GM21526 (cell line): Measurements from ENCODE around the gene SPATA9.
"Not testable (repeated sequence)": the region's sequence is repeated elsewhere in the genome, so short reads cannot be mapped to it uniquely, and the experiment has no call there.

Experiments
- ATAC-seq: cut with Tn5 transposase; IDR thresholded peaks from one replicate; pipeline ENCODE4 v1.9.1; 2021; ENCODE audit warnings: moderate library complexity; ENCODE audit not compliant: unreplicated experiment, low FRiP score

The SPATA9 gene

DNA sequence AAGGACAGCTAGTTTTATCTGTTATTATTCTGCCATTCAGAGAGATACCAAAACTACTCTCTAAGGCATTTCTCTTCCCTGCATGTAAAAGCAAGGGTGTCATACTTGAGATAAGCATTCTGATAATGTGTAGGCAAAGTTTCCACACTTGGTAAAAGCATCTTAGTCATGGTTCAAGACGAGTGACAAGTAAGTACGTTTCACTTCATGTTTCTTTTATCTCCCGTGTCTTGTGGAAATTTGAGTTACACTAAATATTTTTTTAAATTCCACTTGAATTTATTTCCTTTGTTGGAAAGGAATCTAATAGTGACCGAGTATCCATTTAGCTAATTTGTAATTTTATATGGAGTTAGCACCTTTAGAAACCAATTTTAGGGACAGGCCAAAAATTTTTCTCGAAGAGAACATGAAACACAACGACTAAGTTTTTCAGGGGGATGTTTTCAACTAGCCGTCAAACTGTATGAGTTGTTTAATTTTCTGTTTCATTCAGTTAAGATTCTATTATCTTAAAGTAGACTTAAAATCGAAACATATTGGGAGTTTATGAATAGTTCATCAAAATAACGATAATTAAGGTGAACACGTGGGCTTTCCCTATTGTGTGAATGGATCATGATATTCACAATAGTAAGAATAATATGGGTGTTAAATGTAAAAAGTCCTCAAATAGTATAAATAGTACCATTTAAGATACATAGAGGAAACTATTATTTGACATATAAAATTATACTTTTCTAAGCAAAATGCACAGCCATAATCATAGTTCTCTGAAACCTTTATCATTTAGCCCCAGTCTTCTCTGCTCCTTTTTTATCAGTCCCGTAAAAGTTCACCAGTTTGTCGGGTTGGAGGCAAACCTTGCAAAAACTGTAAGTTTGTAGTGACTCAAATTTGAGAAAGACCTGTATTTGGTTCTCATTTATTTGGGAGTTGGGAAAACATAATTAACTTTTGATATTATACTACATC is 34.6 kb downstream of the SPATA9 start:
- ATAC-seq = no peak

DNA sequence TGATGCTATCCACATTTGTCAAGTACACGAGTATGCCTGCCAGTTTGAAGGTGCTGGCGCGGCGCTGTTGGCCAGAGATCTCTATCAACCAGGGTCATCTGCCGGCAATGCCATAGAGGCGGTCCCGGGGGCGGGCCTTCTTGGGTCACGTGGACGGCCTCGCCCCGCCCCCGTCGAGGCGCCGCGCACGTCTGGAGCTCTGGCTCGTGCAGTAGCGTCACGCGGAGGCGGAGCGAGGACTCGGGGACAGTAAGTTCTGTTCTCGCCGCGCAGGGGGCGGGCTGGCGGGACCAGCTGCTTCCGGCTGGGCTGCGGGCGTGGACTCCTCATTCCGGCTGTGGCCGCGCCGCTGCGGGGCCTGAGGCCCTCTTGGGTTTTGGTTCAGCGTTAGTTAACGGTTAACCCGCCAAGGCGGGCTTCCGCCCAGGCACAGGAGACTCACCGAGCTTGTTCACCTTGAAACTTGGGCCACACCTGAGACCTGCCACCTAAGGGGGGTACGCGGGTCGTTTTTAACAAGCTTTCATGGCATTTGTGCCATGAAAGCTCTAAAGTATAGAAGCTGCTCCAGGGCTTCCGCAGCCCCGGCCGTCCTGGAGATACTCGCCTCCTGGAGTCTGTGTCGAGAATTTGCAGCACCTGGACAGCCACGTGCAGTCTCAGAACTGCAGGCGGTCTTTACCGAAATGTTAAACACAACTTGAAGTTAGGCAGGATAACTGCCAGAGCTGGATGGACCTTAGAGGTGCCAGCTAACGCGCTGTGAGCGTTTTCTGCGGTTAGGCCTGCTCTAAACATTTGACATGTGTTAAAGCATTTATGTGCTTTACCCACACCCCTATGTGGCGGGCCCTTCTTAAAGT is 36.0 kb downstream of the SPATA9 start, which contains the start of gene RFESD:
Gene RFESD, plus strand, starts transcription at position 209 of the 863 bp plus-strand sequence. CDS start 5,495 bp downstream, outside the sequence.
- ATAC-seq = peak; percentile 95

DNA sequence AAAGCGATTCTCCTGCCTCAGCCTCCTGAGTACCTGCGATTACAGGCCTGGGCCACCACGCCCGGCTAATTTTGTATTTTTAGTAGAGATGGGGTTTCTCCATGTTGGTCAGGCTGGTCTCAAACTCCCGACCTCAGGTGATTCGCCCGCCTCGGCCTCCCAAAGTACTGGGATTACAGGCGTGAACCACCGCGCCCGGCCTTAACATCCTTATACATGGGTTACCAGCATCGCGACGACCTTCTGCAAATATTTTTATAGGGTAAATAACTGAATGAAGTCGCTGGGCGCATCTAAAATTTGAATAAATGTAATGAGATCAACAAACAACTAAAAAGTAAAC is 36.6 kb downstream of the SPATA9 start:
- not testable (repeated sequence) for ATAC-seq

DNA sequence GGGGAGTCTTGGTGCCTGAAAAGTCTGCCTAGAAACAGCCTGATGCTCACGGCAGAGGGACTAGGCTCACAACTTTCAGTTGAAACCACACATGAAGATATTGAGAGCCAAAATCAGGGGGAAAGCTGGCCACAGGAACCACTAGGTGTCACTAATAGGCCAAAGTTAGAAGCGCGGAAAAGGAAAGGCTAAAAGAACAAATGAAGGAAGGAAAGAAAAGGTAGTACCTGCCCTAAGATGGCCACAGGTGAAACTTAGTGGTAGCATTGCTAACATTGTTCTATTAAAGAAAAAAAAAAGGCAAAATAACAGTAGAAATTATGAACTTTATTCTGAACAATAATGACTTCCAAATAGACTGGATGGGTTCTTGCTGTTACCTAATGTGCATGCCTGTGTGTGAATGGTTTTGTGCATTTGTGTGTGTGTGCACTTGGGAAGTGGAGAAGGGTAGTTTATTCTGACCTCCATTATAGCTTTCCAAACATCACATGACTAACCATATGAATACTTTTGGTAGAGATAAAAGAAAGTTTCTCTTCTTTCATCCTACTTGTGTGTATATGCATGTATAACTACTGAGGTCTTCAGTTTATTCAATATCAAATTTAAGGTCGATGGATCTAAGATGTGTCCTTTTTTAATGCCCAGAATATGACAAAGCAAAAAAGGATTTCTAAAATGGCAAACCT is 38.3 kb downstream of the SPATA9 start:
- peak; percentile 37 for ATAC-seq

DNA sequence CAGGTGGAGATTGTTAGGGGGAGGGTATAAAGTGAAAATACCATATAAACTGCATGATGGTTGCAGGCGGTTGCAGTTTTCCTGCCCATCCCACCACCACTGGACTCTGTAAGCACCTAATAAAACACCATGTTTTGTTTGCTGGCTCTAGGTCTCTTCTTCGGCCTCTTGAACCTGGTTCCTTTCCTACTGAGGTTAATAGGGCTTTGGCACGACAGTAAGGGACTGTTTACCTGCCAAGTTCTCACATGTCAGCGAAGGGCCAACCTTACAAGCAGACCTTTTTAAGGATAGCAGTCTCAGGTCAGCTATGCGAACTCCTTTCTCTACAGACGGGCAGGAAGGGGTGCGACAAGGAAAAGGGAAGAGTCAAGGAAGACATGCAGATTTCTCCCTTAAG is 39.6 kb downstream of the SPATA9 start:
- ATAC-seq = no peak

DNA sequence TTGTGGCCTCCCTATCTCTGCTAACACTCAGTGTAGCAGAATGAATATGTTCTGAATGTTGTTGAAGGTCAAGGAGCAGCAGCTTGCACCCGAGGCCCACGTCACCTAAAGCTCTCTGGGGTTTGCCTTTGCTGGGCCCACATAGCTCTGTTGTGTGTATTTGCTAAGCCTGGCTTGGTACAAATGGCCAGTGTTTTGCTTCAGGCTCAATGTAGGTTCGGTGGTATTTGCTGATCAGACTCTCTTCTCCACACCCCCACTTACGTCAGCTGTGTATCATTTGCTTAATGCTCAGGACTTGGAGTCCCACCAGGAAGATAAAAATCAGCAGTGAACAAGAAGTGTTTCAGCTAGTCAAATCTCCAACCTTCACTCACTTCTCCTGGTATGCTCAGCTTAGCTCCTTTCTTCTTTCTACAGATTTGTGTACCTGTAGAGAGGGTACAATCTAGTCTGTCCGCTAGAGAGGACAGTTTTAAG is 41.0 kb downstream of the SPATA9 start:
- no peak for ATAC-seq

DNA sequence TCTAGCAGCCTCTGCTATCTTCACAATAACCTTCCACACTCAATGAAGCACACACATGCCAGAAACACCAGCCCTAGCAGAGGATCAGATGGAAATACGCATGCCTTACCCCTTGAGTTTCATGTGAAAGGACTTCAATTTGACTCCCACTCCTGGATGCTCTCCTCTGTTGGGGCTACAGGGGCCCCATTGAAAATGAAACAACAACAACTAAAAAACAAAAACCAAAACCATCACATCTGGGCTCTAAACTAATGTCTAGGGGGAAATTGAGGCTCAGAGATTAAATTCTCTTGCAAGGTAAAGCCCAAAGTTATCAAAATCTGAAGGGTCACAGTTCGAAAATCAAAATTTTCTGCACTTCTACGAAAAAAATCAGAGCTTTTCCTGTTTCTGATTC is 44.2 kb downstream of the SPATA9 start:
- ATAC-seq = no peak

DNA sequence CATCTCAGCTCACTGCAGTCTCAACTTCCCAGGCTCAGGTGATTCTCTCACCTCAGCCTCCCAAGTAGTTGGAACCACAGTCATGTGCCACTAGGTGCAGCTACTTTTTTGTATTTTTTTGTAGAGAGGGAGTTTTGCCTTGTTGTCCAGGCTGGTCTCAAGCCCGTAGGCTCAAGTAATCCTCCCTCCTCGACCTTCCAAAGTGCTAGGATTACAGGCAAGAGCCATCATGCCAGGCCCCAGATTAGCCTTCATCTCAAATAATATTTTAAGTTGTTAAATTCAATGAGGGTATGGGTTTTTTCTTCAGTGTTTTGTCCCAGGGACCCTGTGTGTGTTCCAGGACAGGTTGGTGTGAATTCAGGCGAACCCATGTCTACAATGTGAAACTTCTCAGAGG is 48.7 kb downstream of the SPATA9 start:
- no peak for ATAC-seq

DNA sequence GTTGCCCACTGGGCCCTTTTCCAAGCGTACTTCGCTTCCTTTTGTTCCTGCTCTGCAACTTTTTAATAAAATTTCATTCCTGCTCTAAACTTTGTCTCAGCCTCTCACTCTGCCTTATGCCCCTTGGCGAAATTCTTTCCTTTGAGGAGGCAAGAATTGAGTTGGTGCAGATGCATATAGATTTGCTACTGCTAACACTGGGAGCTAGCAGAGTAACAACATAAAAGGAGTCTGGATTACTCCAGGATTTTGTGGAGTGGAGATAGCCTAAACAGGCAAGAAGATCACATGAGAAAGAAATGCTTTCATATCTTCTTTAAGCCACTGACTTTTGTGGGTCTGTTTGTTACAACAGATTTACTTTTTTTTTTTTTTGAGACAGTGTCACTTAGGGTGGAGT is 49.1 kb downstream of the SPATA9 start:
- ATAC-seq = no peak

DNA sequence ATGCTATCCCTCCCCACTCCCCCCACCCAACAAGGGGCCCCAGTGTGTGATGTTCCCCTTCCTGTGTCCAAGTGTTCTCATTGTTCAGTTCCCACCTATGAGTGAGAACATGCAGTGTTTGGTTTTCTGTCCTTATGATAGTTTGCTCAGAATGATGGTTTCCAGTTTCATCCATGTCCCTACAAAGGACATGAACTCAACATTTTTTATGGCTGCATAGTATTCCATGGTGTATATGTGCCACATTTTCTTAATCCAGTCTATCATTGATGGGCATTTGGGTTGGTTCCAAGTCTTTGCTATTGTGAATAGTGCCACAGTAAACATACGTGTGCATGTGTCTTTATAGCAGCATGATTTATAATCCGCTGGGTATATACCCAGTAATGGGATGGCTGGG is 49.8 kb downstream of the SPATA9 start:
- ATAC-seq = not testable (repeated sequence)

DNA sequence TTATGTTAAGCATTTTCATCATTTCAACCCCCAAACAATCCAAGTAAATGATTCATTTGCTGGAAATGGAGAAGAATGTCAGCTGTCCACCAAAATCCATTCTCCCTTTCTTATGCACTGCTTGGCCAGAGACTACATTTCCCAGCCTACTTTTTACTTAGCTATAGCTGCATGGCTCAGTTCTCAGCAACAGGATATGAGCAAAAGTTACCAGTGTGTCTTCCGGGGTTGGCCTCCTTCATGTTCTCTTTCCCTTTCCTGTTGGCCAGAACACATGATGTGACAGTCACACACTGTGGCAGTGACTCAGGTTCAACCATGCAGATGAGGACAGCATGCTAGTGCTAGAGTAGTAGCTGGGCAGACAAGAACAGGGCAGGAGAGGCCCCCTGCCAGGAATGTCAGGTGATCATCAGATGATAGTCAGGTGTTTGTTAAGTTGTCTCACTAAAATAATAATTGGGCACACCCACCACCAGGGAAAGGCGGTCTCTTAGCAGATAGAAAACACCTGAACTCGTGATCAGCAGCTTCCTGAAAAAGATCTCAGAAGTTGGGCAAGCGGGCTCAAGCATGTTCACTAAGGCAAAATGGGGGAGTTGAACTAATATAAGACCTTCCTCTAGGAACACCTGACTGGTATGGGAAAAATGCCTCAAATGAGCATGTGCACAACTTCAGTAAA is 50.7 kb downstream of the SPATA9 start:
- ATAC-seq = peak; percentile 91

DNA sequence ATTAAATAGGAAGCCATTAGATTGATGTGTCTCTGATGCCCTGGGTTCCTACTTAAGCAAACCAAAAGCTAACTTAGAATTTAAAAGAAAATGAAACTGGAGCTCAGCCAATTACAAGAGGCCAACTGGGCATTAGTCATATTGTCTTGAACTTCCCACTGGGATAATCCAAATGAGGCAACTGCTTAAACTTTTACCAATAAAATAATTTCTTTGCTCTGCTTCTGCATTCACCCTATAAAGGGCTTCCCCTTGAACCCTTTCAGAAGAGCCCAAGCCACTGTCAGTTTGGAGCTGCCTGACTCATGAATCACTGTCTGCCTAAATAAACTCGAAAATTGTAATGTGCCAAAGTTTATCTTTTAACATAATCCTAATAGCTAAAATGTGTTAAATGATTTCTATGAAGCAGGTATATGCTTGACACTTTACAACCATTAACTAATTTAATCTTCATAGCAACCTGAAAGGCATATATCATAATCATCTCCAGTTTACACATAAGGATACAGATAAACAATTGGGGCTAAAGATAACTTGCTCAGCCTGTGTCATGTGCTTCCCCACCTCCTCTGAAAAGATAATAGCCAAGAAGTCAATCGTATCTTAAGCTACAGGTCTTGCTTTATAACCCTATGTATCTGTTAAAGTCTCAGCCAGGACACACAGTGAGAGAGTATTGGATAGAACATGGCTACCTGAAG is 51.4 kb downstream of the SPATA9 start:
- no peak for ATAC-seq

DNA sequence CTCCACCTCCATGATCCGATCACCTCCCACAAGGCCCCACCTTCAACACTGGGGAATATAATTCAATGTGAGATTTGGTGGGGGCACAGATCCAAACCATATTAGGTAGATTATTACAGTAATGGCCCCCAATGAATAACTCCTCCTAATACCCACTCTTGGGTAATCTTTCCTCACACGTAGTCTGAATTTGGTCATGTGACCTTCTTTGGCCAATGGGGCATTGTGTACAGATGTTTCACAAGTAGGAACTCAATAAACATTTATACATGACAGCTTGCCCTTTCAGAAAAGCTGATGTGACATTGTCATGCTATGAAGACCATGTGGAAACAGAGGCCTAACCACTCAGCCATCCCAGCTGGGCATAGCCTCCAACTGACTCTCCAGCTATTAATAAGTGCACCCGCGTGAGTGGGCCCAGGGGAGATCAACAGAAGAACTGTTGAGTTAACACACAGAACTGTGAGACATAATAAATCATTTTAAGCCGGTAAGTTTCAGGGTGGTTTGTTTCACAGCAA is 52.3 kb downstream of the SPATA9 start:
- no peak for ATAC-seq

DNA sequence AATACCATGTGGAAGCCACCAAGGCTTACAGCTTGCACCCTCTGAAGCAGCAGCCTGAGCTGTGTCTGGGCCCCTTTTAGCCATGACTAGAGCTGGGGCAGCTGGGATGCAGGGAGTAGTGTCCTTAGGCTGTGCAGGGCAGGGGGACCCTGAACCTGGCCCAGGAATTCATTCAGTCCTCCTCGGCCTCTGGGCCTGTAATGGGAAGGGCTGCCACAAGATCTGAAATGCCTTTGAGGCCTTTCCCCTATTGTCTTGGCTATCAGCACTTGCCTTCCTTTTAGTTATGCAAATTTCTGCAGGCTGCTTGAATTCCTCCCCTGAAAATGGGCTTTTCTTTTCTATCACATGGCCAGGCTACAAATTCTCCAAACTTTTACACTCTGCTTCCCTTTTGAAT is 53.9 kb downstream of the SPATA9 start:
- no peak for ATAC-seq

DNA sequence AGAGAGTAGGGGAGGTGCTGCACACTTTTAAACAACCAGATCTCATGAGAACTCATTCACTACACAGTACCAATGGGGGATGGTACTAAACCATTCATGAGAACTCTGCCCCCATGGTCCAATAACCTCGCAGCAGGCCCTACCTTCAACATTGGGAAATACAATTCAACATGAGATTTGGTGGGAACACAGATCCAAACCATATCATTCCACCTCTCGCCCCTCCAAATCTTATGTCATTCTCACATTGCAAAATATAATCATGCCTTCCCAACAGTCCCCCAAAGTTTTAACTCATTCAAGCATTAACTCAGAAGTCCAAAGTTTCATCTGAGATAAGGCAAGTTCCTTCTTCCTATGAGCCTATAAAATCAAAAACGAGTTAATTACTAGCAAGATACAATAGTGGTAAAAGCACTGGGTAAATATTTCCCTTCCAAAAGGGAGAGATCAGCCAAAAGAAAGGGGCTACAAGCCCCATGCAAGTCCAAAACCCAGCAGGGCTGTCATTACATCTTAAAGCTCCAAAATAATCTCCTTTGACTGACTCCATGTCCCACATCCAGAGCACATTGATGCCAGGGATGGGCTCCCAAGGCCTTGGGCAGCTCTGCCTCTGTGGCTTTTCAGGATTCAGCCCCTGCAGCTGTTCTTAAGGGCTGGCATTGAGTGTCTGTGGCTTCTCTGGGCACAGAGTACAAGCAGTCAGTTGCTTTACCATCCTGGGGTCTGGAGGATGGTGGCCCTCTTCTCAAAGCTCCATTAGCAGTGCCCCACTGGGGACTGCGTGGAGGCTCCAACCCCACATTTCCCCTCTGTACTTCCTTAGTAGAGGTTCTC is 54.6 kb downstream of the SPATA9 start:
- no peak for ATAC-seq

DNA sequence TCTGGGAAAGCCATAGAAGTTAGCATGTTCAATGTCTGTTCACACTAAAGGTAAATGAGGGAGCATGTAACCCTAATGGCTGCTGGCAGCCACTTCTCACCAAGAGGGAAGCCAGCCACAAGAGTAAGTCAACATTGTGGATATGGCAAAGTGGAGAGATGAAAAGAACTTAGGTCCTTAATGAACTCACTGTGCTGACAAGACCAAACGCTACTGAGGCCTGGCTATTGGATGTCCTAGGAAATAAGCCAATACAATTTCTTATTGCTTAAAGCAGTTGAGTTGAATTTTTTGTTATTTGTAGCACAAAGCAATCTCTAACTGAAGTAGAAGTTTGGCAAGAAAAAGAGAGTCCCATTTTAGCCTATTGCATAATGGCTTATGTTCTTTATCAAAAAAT is 56.1 kb downstream of the SPATA9 start:
- no peak for ATAC-seq

DNA sequence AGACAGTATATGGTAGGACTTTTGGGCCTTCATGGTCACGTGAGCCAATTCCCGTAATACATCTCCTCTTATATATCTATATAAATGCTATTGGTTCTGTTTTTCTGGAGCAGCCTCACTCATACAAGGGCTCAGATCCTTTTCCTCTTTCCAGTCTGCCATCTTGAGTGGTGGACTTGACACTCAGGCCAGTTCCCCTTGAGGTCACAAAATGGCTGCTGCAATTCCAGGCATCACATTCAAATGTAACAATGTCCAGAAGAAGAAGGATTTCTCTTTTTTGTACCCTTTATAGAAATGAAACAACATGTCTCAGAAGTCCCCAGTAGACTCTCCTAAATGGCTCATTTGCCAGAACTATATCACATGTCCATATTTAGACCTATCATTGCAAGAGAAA is 58.4 kb downstream of the SPATA9 start:
- no peak for ATAC-seq

DNA sequence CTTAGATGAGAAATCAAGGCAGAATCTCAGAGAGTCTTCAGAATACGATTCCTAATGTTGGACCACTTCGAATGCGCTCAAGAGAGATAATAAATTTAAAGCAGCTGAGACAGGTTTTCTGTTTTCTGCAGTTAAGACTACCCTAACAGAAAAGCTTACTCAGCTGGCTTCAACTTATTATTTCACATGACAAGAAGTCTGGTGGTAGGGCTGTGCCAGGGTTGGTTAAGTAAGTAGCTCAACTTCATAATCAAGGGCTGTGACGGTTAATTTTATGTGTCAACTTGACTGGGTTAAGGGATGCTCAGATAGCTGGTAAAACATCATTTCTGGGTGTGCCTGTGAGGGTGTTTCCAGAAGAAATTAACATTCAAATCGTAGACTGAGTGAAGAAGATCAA is 59.1 kb downstream of the SPATA9 start:
- no peak for ATAC-seq
